Stomach smooth muscle (tissue), 2 donors: ENCODE data around the gene GLB1L2.

ENCODE experiments used
- H3K27ac ChIP-seq: one replicate; pipeline ENCODE4 v1.7.0; 2013; ENCODE audit warnings: mild to moderate bottlenecking, low read length, inconsistent platforms
- H3K27me3 ChIP-seq, 2 donors: one replicate each; pipeline ENCODE4 v1.7.0; 2013; ENCODE audit warnings: low read length in 2 of 2; ENCODE audit not compliant: insufficient read depth in 2 of 2, control insufficient read depth in 1 of 2
- H3K36me3 ChIP-seq, 2 donors: one replicate each; pipeline ENCODE4 v1.7.0; 2013; ENCODE audit warnings: low read length in 2 of 2; ENCODE audit not compliant: control insufficient read depth in 2 of 2, insufficient read depth in 2 of 2
- H3K4me1 ChIP-seq: one replicate; pipeline ENCODE4 v1.7.0; 2013; ENCODE audit warnings: low read length; ENCODE audit not compliant: control insufficient read depth, insufficient read depth
- H3K4me3 ChIP-seq, 2 donors: one replicate each; pipeline ENCODE4 v1.7.0; 2013; ENCODE audit warnings: low read length in 2 of 2
- H3K9ac ChIP-seq, 2 donors: one replicate each; pipeline ENCODE4 v1.7.0; 2013; ENCODE audit warnings: low read length in 2 of 2, mild to moderate bottlenecking in 1 of 2
- H3K9me3 ChIP-seq, 2 donors: one replicate each; pipeline ENCODE4 v1.7.0; 2013; ENCODE audit warnings: low read length in 2 of 2; ENCODE audit not compliant: control insufficient read depth in 2 of 2
- donor health status: healthy.
- donor health status: Pancreatic carcinoma.

The GLB1L2 gene

GRCh38 chr11:134387501-134387900 lies 55.7 kb downstream of the GLB1L2 start:
- H3K27ac ChIP-seq, result no peak overlapping the region
- H3K4me3 ChIP-seq, result no peak overlapping the region
- H3K27me3 ChIP-seq, result peaks cover 6% of the 10 kb centered on the region in 2 donors
- no peaks in the 10 kb centered on the region for H3K4me1 ChIP-seq
- no peak overlapping the region for H3K9ac ChIP-seq
- H3K36me3 ChIP-seq, result no peaks in the 10 kb centered on the region
- H3K9me3 ChIP-seq, result no peaks in the 10 kb centered on the region

GRCh38 chr11:134388590-134388989 lies 56.8 kb downstream of the GLB1L2 start:
- H3K9ac ChIP-seq, result no peak overlapping the region
- H3K4me1 ChIP-seq, result no peaks in the 10 kb centered on the region
- no peak overlapping the region for H3K4me3 ChIP-seq
- H3K36me3 ChIP-seq, result no peaks in the 10 kb centered on the region
- H3K9me3 ChIP-seq, result no peaks in the 10 kb centered on the region
- H3K27ac ChIP-seq, result no peak overlapping the region
- peaks cover 6% of the 10 kb centered on the region in 2 donors for H3K27me3 ChIP-seq

GRCh38 chr11:134389464-134390180 lies 57.8 kb downstream of the GLB1L2 start:
- Histone ChIP-seq H3K36me3 (no peaks in the 10 kb centered on the region), H3K27me3 (peaks cover 5 to 6% of the 10 kb centered on the region in 2 donors), H3K4me3 (no peak overlapping the region), H3K27ac (no peak overlapping the region), H3K4me1 (no peaks in the 10 kb centered on the region), H3K9me3 (no peaks in the 10 kb centered on the region), H3K9ac (no peak overlapping the region)

- H3K9me3 ChIP-seq, result no peaks in the 10 kb centered on the region
- H3K4me1 ChIP-seq, result no peaks in the 10 kb centered on the region
- no peak overlapping the region for H3K27ac ChIP-seq
- peaks cover 2 to 3% of the 10 kb centered on the region in 2 donors for H3K27me3 ChIP-seq
- no peak overlapping the region for H3K4me3 ChIP-seq
- no peak overlapping the region for H3K9ac ChIP-seq
- no peaks in the 10 kb centered on the region for H3K36me3 ChIP-seq
Measured at GRCh38 chr11:134390706-134391569, 59.1 kb downstream of the GLB1L2 start.

- H3K4me1 ChIP-seq, result no peaks in the 10 kb centered on the region
- H3K4me3 ChIP-seq, result no peak overlapping the region
- peaks cover 0 to 3% of the 10 kb centered on the region in 2 donors for H3K27me3 ChIP-seq
- H3K9ac ChIP-seq, result no peak overlapping the region
- no peaks in the 10 kb centered on the region for H3K36me3 ChIP-seq
- no peaks in the 10 kb centered on the region for H3K9me3 ChIP-seq
- H3K27ac ChIP-seq, result no peak overlapping the region
Measured at GRCh38 chr11:134391656-134392055, 59.9 kb downstream of the GLB1L2 start.

- Histone ChIP-seq H3K27me3 (peaks cover 3 to 6% of the 10 kb centered on the region in 2 donors), H3K9ac (no peak overlapping the region), H3K4me1 (no peaks in the 10 kb centered on the region), H3K4me3 (no peak overlapping the region), H3K27ac (no peak overlapping the region), H3K9me3 (no peaks in the 10 kb centered on the region), H3K36me3 (no peaks in the 10 kb centered on the region)
Measured at GRCh38 chr11:134392953-134393615, 61.3 kb downstream of the GLB1L2 start.

GRCh38 chr11:134393638-134394037 lies 61.9 kb downstream of the GLB1L2 start:
- H3K27me3 ChIP-seq, result peaks cover 3 to 7% of the 10 kb centered on the region in 2 donors
- no peak overlapping the region for H3K27ac ChIP-seq
- H3K9ac ChIP-seq, result no peak overlapping the region

GRCh38 chr11:134394311-134394710 lies 62.5 kb downstream of the GLB1L2 start:
- no peak overlapping the region for H3K27ac ChIP-seq
- peaks cover 5 to 8% of the 10 kb centered on the region in 2 donors for H3K27me3 ChIP-seq
- no peaks in the 10 kb centered on the region for H3K36me3 ChIP-seq
- no peak overlapping the region for H3K9ac ChIP-seq
- H3K9me3 ChIP-seq, result no peaks in the 10 kb centered on the region
- no peak overlapping the region for H3K4me3 ChIP-seq
- H3K4me1 ChIP-seq, result no peaks in the 10 kb centered on the region

More at GRCh38 chr11:134393638-134394037, 61.9 kb downstream of the GLB1L2 start:
- H3K36me3 ChIP-seq, result no peaks in the 10 kb centered on the region
- no peaks in the 10 kb centered on the region for H3K4me1 ChIP-seq
- H3K9me3 ChIP-seq, result no peaks in the 10 kb centered on the region
- H3K4me3 ChIP-seq, result no peak overlapping the region

- H3K27ac ChIP-seq, result no peak overlapping the region
- H3K9me3 ChIP-seq, result no peaks in the 10 kb centered on the region
- no peaks in the 10 kb centered on the region for H3K36me3 ChIP-seq
- no peak overlapping the region for H3K4me3 ChIP-seq
- peaks cover 8% of the 10 kb centered on the region in 2 donors for H3K27me3 ChIP-seq
- no peak overlapping the region for H3K9ac ChIP-seq
- no peaks in the 10 kb centered on the region for H3K4me1 ChIP-seq
Measured at GRCh38 chr11:134395002-134395401, 63.2 kb downstream of the GLB1L2 start.

GRCh38 chr11:134397304-134398078 lies 65.7 kb downstream of the GLB1L2 start:
- no peak overlapping the region for H3K4me3 ChIP-seq
- no peaks in the 10 kb centered on the region for H3K4me1 ChIP-seq
- no peaks in the 10 kb centered on the region for H3K36me3 ChIP-seq
- H3K27me3 ChIP-seq, result peaks cover 5 to 8% of the 10 kb centered on the region in 2 donors
- peaks cover 0 to 4% of the 10 kb centered on the region in 2 donors for H3K9me3 ChIP-seq
- H3K27ac ChIP-seq, result no peak overlapping the region
- no peak overlapping the region for H3K9ac ChIP-seq
